GM19328 (cell line): ENCODE data around the gene KIAA0513.

Experiments
- ATAC-seq: cut with Tn5 transposase; IDR thresholded peaks from one replicate; pipeline ENCODE4 v1.9.1; 2021; ENCODE audit warnings: mild to moderate bottlenecking, moderate library complexity; ENCODE audit not compliant: unreplicated experiment

The KIAA0513 gene, protein sequence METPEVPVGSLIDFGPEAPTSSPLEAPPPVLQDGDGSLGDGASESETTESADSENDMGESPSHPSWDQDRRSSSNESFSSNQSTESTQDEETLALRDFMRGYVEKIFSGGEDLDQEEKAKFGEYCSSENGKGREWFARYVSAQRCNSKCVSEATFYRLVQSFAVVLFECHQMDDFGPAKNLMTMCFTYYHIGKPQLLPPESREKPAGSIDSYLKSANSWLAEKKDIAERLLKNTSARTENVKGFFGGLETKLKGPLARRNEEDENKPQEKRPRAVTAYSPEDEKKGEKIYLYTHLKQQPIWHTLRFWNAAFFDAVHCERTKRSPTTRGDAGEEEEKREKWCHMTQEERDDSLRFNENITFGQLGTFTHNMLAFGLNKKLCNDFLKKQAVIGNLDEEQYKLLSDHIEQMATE

DNA sequence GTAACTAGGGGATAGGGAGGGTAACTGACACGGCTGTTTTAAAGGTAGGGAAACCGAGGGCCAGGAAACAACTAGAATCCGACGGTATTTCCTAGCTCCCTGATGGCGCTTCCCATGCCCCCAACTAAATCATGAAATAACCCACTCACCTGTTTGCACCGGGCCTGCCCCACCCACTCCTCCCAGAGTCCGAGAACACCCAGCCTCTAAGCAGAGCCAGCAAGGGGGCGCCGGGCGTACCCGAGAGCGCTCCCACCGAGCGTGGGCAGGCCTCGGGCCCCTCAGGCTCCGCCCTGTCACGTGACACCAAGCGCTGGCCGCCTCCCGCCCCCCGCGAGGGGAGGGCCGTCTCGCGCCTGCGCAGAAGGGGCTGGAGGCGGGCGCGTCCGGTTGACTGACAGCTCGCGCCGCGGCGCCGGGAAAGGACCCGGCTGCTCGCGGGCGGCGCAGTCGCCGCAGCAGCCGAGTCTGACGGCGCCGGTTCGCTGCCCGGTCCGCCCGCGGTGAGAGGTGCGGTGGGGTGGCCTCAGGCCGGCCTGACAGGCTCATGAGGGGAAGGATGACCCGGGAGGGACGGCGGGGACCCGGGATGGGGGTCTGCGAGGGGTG is at the start of gene KIAA0513:
KIAA0513 (plus strand) TSS at position 447 of the 609 bp plus-strand sequence. CDS start 39,277 bp downstream, outside the sequence.
- peak; percentile 87 for ATAC-seq

DNA sequence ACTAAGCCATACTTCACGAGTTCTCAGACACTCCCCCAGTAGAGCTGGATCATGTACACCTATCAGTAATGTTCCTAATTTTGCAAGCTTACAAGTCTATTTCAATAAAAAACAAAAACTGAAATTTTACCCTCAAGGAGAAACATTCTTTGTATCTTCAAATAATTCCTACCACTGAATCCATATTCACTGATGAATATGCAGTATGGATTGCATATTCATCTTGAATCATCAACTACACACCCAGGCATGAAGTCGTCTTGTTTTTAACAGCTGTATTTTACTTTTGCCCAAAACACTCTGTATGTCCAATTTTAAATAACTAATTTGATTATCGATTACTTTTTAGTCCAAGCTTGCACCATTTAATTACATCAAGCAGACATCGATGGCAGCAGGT is 48.1 kb upstream of the KIAA0513 start:
- ATAC-seq = no peak

GRCh38 chr16:84982434-84982833 is 45.2 kb upstream of the KIAA0513 start:
- no peak for ATAC-seq

GRCh38 chr16:84985079-84986065 is 42.2 kb upstream of the KIAA0513 start:
- no peak for ATAC-seq

GRCh38 chr16:84986102-84986501 is 41.5 kb upstream of the KIAA0513 start:
- ATAC-seq = no peak

GRCh38 chr16:84986879-84987278 is 40.7 kb upstream of the KIAA0513 start:
- no peak for ATAC-seq

DNA sequence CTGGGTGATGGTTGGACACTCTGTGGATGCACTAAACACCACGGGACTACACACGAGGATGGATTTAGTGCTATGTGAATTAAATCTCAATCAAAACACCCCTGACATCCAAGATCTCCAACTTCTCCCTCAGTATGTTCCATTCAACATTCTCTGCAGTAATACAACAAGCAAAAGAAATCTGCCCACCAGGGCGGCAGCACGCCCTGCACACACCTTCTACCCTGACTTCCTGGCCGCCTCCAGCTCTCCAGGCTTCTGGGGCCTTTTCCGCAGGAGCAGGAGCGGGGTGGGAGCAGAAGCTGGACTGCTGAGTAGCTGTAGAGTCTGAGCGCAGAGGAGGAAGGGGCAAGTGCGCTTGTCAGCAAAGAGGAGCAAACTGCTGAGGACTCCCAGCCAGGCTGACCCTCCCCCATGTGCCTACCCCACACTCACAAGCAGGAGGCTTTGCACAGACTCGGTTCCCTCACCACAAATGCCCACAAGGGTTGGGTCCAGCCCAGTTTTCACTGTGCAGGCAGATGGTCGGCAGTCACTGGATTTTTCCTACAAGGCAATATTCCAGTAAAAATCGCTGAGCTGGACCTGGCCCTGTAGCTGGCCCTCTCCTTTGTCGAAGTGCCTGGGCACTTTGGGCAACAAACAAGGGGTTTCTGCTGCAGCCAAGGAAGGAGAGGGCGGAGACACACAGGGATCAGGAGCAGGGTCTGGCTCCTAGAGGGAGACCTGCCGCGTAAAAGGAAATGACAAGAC is 39.1 kb upstream of the KIAA0513 start:
- no peak for ATAC-seq

GRCh38 chr16:84989749-84990620 is 37.6 kb upstream of the KIAA0513 start:
- no peak for ATAC-seq

DNA sequence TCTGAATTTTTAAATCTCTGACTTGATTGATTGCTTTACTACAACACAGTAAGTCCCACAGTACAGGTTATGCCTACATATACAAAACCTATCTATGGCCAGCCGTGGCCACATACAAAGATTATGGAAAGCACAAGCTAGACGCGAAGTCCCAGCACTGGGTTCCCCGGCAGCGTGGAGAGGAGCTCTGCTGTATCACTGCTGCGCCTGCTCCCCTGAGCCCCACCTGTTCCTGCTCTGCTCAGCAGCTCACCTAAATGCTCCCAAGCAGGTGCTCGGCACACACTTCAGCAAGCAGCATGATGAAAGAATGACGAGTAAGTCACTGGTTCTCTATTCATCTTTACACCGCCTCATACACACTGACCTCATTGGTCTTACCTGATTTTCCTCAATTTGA is 36.8 kb upstream of the KIAA0513 start:
- no peak for ATAC-seq

DNA sequence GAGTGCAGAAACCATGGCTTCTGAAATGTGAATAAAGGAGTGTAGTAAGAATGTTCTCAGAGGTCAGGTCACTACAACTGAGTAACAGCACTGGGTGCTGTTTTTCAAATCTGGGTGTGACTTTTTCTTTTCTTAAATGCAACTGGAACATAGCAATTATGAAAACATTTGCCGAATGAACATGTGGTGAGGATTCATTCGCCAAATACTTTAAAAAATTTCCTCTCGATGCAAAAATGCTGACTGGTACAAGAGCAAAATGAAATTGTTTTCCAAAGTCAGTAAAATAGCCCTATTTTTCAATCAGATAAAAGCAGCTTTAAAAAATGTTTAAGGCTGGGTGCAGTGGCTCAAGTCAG is 34.9 kb upstream of the KIAA0513 start:
- ATAC-seq = no peak

DNA sequence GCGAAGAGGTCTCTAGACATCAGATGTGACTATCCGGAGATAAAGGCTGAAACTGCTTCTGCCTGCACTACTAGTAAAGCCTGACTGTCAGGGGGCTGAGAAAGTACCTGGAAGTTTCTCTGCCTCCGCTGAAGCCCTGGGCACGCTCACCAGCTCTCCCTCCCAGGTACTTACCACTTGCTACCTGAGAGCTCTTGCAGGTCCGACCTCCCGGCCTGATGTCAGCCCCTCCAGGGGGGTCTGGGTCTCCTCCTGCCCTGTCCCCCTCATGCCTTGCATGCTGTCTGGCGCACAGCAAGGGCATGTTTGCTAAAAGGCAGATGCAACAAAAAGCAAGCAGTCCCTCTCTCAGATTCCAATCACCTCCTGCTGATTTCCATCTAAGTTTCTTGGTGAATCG is 33.7 kb upstream of the KIAA0513 start:
- ATAC-seq = no peak

GRCh38 chr16:84995663-84996062 is 31.9 kb upstream of the KIAA0513 start:
- ATAC-seq = no peak

DNA sequence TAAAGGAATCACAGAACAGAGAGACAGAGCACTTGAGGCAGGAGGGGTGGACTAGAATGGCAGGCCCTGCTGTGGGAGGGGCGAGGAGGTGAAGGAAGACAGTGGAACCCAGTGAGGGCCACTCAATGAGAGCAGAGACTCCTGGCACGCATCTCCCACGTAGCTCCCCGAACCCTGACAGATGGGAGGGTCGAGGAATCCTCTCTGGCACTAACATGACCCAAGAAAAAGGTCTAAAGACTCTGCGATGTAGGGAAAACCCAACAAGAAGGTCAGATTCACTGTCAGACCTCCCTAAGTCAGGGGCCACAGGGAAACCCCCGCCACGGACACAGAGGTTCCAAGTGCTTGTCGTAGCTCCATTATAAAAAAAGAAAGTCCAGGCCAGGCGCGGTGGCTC is 31.2 kb upstream of the KIAA0513 start:
- no peak for ATAC-seq

- ATAC-seq = no peak
Observed at GRCh38 chr16:84999200-84999599, 28.4 kb upstream of the KIAA0513 start.

DNA sequence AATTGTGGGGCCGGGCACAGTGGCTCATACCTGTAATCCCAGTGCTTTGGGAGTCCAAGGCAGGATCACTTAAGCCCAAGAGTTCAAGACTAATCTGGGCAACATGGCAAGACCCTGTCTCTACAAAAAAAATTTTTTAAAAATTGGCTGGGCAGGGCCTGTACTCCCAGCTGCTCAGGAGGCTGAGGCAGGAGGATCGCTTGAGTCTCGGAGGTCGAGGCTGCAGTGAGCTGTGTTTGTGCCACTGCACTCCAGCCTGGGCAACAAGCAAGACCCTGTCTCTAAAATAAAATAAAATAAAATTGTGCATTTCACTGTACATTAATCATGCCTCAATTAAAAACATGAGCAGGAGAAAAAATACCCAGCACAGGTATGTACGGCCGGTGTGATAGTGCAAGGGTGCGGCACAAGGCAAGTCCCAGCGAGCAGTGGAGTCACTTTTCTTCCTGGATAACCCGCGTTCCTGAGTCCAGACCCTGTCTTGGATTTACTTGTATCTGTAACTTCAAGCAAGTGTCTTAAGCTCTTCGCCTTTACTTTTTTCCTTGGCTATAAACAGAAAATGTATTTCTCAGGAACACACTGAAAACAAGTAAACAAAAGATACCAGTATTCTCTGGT is 27.6 kb upstream of the KIAA0513 start:
- ATAC-seq = no peak

- no peak for ATAC-seq
Observed at GRCh38 chr16:85002099-85002541, 25.5 kb upstream of the KIAA0513 start.

DNA sequence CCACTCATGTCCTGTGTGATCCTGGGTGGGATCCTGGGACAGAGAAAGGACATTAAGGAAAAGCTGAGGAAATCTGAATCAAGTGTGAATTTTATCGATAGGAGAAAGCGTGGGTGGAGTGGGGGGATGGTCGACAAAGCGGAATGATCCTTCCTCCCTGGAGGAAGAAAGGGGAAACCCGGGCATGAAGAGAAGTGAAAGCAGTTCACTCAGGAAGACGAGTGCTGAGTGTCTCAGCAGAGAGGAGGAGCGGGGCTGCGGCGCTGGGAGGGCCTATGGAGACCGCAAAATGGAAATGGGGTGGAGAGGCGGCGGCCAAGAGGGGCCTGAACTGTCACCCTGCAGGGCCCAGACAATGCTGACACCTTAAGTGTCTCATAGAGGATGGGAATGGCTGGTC is 25.0 kb upstream of the KIAA0513 start:
- no peak for ATAC-seq

DNA sequence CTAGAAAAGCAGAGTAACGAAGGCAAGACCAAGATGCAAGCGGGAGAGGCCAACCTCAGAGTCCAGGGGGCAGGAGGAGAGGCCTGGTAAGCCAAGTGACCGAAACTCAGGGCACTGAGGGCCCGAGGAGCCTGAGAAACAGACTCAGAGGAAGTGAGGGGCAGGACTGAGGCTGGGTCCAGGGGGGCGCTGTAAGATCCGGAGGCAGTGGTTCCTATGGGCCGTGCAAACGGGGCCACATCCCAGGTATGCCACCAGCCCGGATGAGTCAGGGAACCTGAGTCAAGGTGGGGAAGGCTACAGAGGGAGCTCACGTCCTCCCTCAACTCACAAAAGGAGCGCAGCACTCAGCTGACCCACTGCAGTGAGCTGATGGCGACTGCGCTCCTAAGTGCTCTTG is 24.5 kb upstream of the KIAA0513 start:
- no peak for ATAC-seq
